GM23338 (cell line): ENCODE data around the gene NFILZ. TPM values are rescaled to one million over a fixed set of nuclear protein-coding genes. Genes with fewer than 3 reads are reported as not detected.

Source experiments
- ATAC-seq: fragments of 200-7000 bp; cut with Tn5 transposase; 3 replicates; pipeline ENCODE4 v1.9.1; 2020
- DNase-seq: peaks from one replicate; pipeline ENCODE4 v3.0.0-alpha.2; 2015; ENCODE audit warnings: low spot score
- H2AFZ ChIP-seq: fragments of 200-600 bp; sonication (generic); 2 replicates; pipeline ENCODE4 v1.8.0; 2016; ENCODE audit warnings: antibody characterized with exemption, mild to moderate bottlenecking, moderate library complexity
- H3F3A ChIP-seq: fragments of 200-600 bp; sonication (generic); replicated peaks from 2 replicates; pipeline ENCODE4 v1.8.0; 2017; ENCODE audit warnings: antibody characterized with exemption, mixed run types, low read depth
- H3K27ac ChIP-seq: fragments of 200-600 bp; sonication (generic); 2 replicates; pipeline ENCODE4 v1.6.1; 2016; ENCODE audit warnings: low read depth
- H3K27me3 ChIP-seq: fragments of 200-600 bp; sonication (generic); 2 replicates; pipeline ENCODE4 v1.8.0; 2016; ENCODE audit warnings: mild to moderate bottlenecking, mixed run types, moderate library complexity; ENCODE audit not compliant: insufficient read depth
- H3K36me3 ChIP-seq: fragments of 200-600 bp; sonication (generic); 2 replicates; pipeline ENCODE4 v1.8.0; 2016; ENCODE audit warnings: mild to moderate bottlenecking; ENCODE audit not compliant: insufficient read depth
- H3K4me1 ChIP-seq: fragments of 200-600 bp; sonication (generic); 2 replicates; pipeline ENCODE4 v1.8.0; 2016; ENCODE audit warnings: mild to moderate bottlenecking, moderate library complexity; ENCODE audit not compliant: insufficient read depth
- H3K4me2 ChIP-seq: fragments of 200-600 bp; sonication (generic); 2 replicates; pipeline ENCODE4 v1.7.1; 2017; ENCODE audit warnings: mixed run types
- H3K4me3 ChIP-seq: fragments of 200-600 bp; sonication (generic); 2 replicates; pipeline ENCODE4 v1.6.1; 2016; ENCODE audit warnings: mixed run types
- H3K79me2 ChIP-seq: fragments of 200-600 bp; sonication (generic); replicated peaks from 2 replicates; pipeline ENCODE4 v1.8.0; 2017; ENCODE audit warnings: mild to moderate bottlenecking; ENCODE audit not compliant: insufficient read depth
- H3K9me2 ChIP-seq: fragments of 200-600 bp; sonication (generic); 2 replicates; pipeline ENCODE4 v1.8.0; 2017; ENCODE audit not compliant: insufficient read depth
- H4K20me1 ChIP-seq: fragments of 200-600 bp; sonication (generic); replicated peaks from 2 replicates; pipeline ENCODE4 v1.8.0; 2017; ENCODE audit warnings: mild to moderate bottlenecking; ENCODE audit not compliant: insufficient read depth
- H3K27ac Mint-ChIP-seq: 2 replicates; pipeline ENCODE4 v1.8.0; 2020; ENCODE audit warnings: inconsistent platforms, mild to moderate bottlenecking, moderate library complexity, mixed read lengths
- H3K27me3 Mint-ChIP-seq: 3 replicates; pipeline ENCODE4 v1.8.0; 2022; ENCODE audit warnings: low read depth, mild to moderate bottlenecking, moderate library complexity, mixed read lengths, inconsistent platforms; ENCODE audit not compliant: insufficient read depth, poor library complexity
- H3K36me3 Mint-ChIP-seq: 3 replicates; pipeline ENCODE4 v1.8.0; 2021; ENCODE audit warnings: low read depth, mild to moderate bottlenecking, inconsistent platforms, moderate library complexity, mixed read lengths
- H3K4me1 Mint-ChIP-seq: 3 replicates; pipeline ENCODE4 v1.8.0; 2020; ENCODE audit warnings: mild to moderate bottlenecking, inconsistent platforms, mixed read lengths
- H3K4me3 Mint-ChIP-seq: 3 replicates; pipeline ENCODE4 v1.8.0; 2021; ENCODE audit warnings: moderate library complexity, mild to moderate bottlenecking, inconsistent platforms, mixed read lengths
- H3K9me3 Mint-ChIP-seq: 3 replicates; pipeline ENCODE4 v1.8.0; 2020; ENCODE audit warnings: moderate library complexity, mild to moderate bottlenecking, inconsistent platforms, mixed read lengths
- CREB1 ChIP-seq: fragments of 250-450 bp; sonication (Bioruptor Pico); IDR thresholded peaks from 2 replicates; pipeline ENCODE4 v1.5.0; 2020; ENCODE audit warnings: low read depth, mild to moderate bottlenecking, moderate library complexity
- EZH2phosphoT487 ChIP-seq: fragments of 200-600 bp; sonication (generic); IDR thresholded peaks from one replicate; pipeline ENCODE4 v1.8.1; 2018; ENCODE audit warnings: antibody characterized with exemption; ENCODE audit not compliant: unreplicated experiment
- JUNB ChIP-seq: IDR thresholded peaks from one replicate; pipeline ENCODE4 v1.6.1; 2016; ENCODE audit warnings: antibody characterized with exemption; ENCODE audit not compliant: unreplicated experiment
- NANOG ChIP-seq: IDR thresholded peaks from 2 replicates; pipeline ENCODE4 v1.6.1; 2016; ENCODE audit warnings: antibody characterized with exemption, borderline replicate concordance
- POLR2AphosphoS5 ChIP-seq: IDR thresholded peaks from 2 replicates; pipeline ENCODE4 v1.6.1; 2016; ENCODE audit warnings: antibody characterized with exemption, low read depth
- STAT1 ChIP-seq: IDR thresholded peaks from one replicate; pipeline ENCODE4 v1.6.1; 2016; ENCODE audit warnings: antibody characterized with exemption; ENCODE audit not compliant: unreplicated experiment
- ZNF114 ChIP-seq: fragments of 250-450 bp; sonication (Bioruptor Pico); IDR thresholded peaks from 2 replicates; pipeline ENCODE4 v1.5.0; 2020; ENCODE audit warnings: mild to moderate bottlenecking, moderate library complexity
- ZNF331 ChIP-seq: fragments of 250-450 bp; sonication (Bioruptor Pico); IDR thresholded peaks from 2 replicates; pipeline ENCODE4 v1.5.0; 2020; ENCODE audit warnings: low read depth, mild to moderate bottlenecking, moderate library complexity
- polyA plus RNA-seq: library from polyadenylated mRNA; unstranded; fragments of >200 nt; fragmentation: Nextera tagmentation; extraction: Ambion mirVana; gene quantifications from 2 replicates; pipeline ENCODE4 v1.2.1, GENCODE V29; 2016
- total RNA-seq: library from RNA; depleted of rRNA; stranded (reverse); fragments of >200 nt; shearing (Covaris generic); gene quantifications from 2 replicates; pipeline ENCODE4 v1.2.3, GENCODE V29; 2014
- TF ChIP-seq, protein P1 (sequence below): IDR thresholded peaks from 2 replicates; pipeline ENCODE4 v1.6.1; 2016; ENCODE audit warnings: antibody characterized with exemption
- TF ChIP-seq, protein P2 (sequence below), 2 experiments: fragments of 200-600 bp in 1 of 2; sonication (generic) in 1 of 2; conservative IDR thresholded peaks; 2 replicates each; pipeline versions ENCODE4 v1.5.1 to v1.6.1; 2016 to 2017; ENCODE audit warnings: antibody characterized with exemption in 2 of 2, low read depth in 2 of 2, mild to moderate bottlenecking in 2 of 2, moderate library complexity in 1 of 2
- TF ChIP-seq, protein P3 (sequence below): IDR thresholded peaks from one replicate; pipeline ENCODE4 v1.6.1; 2018; ENCODE audit warnings: antibody characterized with exemption; ENCODE audit not compliant: unreplicated experiment

NFILZ gene
- total and polyA plus RNA-seq, 2 experiments from 2014 or later: not detected

DNA sequence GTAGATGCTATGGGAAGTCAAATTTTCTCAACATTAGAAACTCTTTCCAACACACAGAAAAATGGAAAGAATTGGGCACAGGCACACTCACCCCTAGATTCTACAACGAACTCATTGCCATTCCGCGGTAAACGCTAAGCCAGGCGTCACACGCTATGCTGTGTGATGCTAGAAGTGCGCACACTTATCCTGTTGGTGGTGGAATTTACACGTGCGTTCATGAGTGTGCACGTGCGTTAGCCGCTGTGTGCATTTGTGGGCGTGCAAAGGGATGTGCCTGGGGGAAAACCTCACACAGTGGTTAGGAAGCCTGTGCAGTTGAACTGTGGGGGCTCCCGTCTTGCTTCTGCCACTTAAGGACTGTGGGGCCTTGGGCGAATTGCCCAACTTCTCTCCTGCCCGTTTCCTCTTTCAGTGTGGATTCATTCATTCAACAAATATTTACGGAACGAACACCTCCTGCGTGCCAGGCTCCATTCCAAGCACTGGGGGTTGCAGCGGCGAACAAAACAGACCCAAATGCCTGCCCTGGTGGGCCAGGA is 7.7 kb downstream of the NFILZ start (continued):
- TF ChIP-seq, protein P1, sequence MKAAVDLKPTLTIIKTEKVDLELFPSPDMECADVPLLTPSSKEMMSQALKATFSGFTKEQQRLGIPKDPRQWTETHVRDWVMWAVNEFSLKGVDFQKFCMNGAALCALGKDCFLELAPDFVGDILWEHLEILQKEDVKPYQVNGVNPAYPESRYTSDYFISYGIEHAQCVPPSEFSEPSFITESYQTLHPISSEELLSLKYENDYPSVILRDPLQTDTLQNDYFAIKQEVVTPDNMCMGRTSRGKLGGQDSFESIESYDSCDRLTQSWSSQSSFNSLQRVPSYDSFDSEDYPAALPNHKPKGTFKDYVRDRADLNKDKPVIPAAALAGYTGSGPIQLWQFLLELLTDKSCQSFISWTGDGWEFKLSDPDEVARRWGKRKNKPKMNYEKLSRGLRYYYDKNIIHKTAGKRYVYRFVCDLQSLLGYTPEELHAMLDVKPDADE: no peak
- TF ChIP-seq ZNF331 (CRISPR knock-in tag): no peak

DNA sequence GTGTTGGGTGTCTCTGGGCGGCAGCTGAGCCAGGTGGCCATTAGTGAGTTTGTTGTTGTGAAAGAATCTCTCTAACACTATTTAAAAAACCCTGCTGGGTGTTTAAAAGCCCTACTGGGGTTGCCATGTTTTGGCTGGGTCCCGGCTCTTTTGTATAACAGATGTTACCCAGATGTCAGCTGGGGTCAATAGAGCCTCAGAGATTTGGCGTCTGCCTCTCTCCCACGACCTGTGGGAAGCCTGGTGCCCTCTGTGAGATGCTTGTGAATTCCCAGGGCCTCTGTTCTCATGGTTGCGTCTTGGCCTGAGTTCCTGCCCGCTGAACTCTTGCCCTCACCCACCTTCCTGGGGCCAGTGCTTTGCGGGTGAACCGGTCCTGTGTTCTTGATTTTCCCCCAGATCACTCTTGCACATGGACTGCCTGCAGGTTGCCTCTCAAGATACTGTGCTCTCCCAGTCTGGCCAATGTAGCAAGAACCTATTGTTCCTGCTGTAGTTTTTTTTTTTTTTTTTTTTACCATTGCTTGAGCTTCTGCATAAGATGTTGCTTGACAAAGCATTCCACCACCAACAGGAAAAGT is 9.5 kb downstream of the NFILZ start:
- H3F3A ChIP-seq: no peaks in the 10 kb centered on the region
- no peaks in the 10 kb centered on the region for H3K79me2 ChIP-seq
- H2AFZ ChIP-seq: no peak overlapping the region
- no peaks in the 10 kb centered on the region for H3K4me1 ChIP-seq
- no peaks in the 10 kb centered on the region for H3K27me3 ChIP-seq
- Mint-ChIP-seq H3K27me3 (peaks cover 14% of the 10 kb centered on the region), H3K36me3 (peaks cover 4% of the 10 kb centered on the region; the same call in 2 of the 3 replicates), H3K4me3 (no peak overlapping the region), H3K4me1 (no peaks in the 10 kb centered on the region), H3K9me3 (peaks cover 67% of the 10 kb centered on the region), H3K27ac (no peak overlapping the region)
- no peaks in the 10 kb centered on the region for H4K20me1 ChIP-seq
- no peak overlapping the region for H3K4me3 ChIP-seq
- H3K36me3 ChIP-seq: no peaks in the 10 kb centered on the region
- H3K9me2 ChIP-seq: no peaks in the 10 kb centered on the region
- ATAC-seq (peak; percentile 89), DNase-seq (peak; percentile 32)
- H3K4me2 ChIP-seq: no peak overlapping the region
- H3K27ac ChIP-seq: no peak overlapping the region
- no peak for TF ChIP-seq NANOG
- no peak for TF ChIP-seq CREB1 (CRISPR knock-in tag)
- TF ChIP-seq JUNB: no peak
- no peak for TF ChIP-seq EZH2phosphoT487
- TF ChIP-seq, protein P2, sequence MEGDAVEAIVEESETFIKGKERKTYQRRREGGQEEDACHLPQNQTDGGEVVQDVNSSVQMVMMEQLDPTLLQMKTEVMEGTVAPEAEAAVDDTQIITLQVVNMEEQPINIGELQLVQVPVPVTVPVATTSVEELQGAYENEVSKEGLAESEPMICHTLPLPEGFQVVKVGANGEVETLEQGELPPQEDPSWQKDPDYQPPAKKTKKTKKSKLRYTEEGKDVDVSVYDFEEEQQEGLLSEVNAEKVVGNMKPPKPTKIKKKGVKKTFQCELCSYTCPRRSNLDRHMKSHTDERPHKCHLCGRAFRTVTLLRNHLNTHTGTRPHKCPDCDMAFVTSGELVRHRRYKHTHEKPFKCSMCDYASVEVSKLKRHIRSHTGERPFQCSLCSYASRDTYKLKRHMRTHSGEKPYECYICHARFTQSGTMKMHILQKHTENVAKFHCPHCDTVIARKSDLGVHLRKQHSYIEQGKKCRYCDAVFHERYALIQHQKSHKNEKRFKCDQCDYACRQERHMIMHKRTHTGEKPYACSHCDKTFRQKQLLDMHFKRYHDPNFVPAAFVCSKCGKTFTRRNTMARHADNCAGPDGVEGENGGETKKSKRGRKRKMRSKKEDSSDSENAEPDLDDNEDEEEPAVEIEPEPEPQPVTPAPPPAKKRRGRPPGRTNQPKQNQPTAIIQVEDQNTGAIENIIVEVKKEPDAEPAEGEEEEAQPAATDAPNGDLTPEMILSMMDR (conservative IDR thresholded peaks at IDR 0.05; ENCODE audit: low read depth in 2 of 2): no peak
- TF ChIP-seq POLR2AphosphoS5: no peak
- TF ChIP-seq ZNF114: no peak
- no peak for TF ChIP-seq STAT1
- TF ChIP-seq ZNF331 (CRISPR knock-in tag): no peak
- TF ChIP-seq, protein P1: no peak
- TF ChIP-seq, protein P3, sequence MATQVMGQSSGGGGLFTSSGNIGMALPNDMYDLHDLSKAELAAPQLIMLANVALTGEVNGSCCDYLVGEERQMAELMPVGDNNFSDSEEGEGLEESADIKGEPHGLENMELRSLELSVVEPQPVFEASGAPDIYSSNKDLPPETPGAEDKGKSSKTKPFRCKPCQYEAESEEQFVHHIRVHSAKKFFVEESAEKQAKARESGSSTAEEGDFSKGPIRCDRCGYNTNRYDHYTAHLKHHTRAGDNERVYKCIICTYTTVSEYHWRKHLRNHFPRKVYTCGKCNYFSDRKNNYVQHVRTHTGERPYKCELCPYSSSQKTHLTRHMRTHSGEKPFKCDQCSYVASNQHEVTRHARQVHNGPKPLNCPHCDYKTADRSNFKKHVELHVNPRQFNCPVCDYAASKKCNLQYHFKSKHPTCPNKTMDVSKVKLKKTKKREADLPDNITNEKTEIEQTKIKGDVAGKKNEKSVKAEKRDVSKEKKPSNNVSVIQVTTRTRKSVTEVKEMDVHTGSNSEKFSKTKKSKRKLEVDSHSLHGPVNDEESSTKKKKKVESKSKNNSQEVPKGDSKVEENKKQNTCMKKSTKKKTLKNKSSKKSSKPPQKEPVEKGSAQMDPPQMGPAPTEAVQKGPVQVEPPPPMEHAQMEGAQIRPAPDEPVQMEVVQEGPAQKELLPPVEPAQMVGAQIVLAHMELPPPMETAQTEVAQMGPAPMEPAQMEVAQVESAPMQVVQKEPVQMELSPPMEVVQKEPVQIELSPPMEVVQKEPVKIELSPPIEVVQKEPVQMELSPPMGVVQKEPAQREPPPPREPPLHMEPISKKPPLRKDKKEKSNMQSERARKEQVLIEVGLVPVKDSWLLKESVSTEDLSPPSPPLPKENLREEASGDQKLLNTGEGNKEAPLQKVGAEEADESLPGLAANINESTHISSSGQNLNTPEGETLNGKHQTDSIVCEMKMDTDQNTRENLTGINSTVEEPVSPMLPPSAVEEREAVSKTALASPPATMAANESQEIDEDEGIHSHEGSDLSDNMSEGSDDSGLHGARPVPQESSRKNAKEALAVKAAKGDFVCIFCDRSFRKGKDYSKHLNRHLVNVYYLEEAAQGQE: no peak
